ENCODE results near the gene RBM6. TPM values are rescaled to one million over a fixed set of nuclear protein-coding genes. Genes with fewer than 3 reads are reported as not detected.

Gene RBM6
- total and polyA plus RNA-seq, 9 of the 15 experiments (the other 6 are each of a cell fraction or from before 2014, with no cell fraction given) = 19.9 to 82.2 (median 57.8) TPM

DNA sequence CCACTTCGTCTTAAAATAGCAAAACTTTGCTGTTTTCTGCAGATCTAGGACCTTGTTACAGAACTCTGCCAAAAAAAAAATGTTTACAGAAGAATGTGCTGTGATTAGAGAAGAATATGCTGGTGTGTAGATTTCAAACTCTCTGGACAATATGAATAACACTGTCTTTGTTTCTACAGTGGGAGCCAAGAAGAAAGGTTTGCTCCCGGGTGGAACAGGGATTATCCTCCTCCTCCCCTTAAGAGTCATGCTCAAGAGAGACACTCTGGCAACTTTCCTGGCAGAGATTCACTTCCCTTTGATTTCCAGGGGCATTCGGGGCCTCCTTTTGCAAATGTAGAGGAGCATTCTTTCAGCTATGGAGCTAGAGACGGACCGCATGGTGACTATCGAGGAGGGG lies 27.3 kb downstream of the RBM6 start (continued):
- TF ChIP-seq, protein P1, sequence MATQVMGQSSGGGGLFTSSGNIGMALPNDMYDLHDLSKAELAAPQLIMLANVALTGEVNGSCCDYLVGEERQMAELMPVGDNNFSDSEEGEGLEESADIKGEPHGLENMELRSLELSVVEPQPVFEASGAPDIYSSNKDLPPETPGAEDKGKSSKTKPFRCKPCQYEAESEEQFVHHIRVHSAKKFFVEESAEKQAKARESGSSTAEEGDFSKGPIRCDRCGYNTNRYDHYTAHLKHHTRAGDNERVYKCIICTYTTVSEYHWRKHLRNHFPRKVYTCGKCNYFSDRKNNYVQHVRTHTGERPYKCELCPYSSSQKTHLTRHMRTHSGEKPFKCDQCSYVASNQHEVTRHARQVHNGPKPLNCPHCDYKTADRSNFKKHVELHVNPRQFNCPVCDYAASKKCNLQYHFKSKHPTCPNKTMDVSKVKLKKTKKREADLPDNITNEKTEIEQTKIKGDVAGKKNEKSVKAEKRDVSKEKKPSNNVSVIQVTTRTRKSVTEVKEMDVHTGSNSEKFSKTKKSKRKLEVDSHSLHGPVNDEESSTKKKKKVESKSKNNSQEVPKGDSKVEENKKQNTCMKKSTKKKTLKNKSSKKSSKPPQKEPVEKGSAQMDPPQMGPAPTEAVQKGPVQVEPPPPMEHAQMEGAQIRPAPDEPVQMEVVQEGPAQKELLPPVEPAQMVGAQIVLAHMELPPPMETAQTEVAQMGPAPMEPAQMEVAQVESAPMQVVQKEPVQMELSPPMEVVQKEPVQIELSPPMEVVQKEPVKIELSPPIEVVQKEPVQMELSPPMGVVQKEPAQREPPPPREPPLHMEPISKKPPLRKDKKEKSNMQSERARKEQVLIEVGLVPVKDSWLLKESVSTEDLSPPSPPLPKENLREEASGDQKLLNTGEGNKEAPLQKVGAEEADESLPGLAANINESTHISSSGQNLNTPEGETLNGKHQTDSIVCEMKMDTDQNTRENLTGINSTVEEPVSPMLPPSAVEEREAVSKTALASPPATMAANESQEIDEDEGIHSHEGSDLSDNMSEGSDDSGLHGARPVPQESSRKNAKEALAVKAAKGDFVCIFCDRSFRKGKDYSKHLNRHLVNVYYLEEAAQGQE (IDR thresholded peaks at IDR 0.05; ENCODE audit: borderline replicate concordance) = no peak
- TF ChIP-seq, protein P1 (CRISPR knock-in tag; IDR thresholded peaks at IDR 0.05; ENCODE audit: low read depth) = no peak
- no peak for TF ChIP-seq ADNP (tag; IDR thresholded peaks at IDR 0.05)
- no peak for TF ChIP-seq NCOA4 (IDR thresholded peaks at IDR 0.05; ENCODE audit: partially characterized antibody)
- TF ChIP-seq, protein P2, sequence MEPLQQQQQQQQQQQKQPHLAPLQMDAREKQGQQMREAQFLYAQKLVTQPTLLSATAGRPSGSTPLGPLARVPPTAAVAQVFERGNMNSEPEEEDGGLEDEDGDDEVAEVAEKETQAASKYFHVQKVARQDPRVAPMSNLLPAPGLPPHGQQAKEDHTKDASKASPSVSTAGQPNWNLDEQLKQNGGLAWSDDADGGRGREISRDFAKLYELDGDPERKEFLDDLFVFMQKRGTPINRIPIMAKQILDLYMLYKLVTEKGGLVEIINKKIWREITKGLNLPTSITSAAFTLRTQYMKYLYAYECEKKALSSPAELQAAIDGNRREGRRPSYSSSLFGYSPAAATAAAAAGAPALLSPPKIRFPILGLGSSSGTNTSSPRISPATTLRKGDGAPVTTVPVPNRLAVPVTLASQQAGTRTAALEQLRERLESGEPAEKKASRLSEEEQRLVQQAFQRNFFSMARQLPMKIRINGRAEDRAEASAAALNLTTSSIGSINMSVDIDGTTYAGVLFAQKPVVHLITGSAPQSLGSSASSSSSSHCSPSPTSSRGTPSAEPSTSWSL (CRISPR knock-in tag; IDR thresholded peaks at IDR 0.05; ENCODE audit: borderline replicate concordance) = no peak
- TF ChIP-seq ZNF311 (CRISPR knock-in tag; IDR thresholded peaks at IDR 0.05) = no peak
- TF ChIP-seq, protein P3, sequence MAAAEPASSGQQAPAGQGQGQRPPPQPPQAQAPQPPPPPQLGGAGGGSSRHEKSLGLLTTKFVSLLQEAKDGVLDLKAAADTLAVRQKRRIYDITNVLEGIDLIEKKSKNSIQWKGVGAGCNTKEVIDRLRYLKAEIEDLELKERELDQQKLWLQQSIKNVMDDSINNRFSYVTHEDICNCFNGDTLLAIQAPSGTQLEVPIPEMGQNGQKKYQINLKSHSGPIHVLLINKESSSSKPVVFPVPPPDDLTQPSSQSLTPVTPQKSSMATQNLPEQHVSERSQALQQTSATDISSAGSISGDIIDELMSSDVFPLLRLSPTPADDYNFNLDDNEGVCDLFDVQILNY (CRISPR knock-in tag; IDR thresholded peaks at IDR 0.05) = no peak
- TF ChIP-seq CEBPG (CRISPR knock-in tag; IDR thresholded peaks at IDR 0.05) = no peak
- TF ChIP-seq CEBPG (tag; conservative IDR thresholded peaks at IDR 0.05 in 1 of 2, IDR thresholded peaks at IDR 0.05 in 1 of 2) = no peak
- no peak for TF ChIP-seq EZH2 (IDR thresholded peaks at IDR 0.05; ENCODE audit: borderline replicate concordance, low read depth, low read length)
- TF ChIP-seq, protein P4, sequence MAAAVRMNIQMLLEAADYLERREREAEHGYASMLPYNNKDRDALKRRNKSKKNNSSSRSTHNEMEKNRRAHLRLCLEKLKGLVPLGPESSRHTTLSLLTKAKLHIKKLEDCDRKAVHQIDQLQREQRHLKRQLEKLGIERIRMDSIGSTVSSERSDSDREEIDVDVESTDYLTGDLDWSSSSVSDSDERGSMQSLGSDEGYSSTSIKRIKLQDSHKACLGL (CRISPR knock-in tag; IDR thresholded peaks at IDR 0.05; ENCODE audit: borderline replicate concordance, poor library complexity, severe bottlenecking) = no peak
- TF ChIP-seq SETDB1 (IDR thresholded peaks at IDR 0.05; ENCODE audit: low read length) = no peak
- TF ChIP-seq, protein P5, sequence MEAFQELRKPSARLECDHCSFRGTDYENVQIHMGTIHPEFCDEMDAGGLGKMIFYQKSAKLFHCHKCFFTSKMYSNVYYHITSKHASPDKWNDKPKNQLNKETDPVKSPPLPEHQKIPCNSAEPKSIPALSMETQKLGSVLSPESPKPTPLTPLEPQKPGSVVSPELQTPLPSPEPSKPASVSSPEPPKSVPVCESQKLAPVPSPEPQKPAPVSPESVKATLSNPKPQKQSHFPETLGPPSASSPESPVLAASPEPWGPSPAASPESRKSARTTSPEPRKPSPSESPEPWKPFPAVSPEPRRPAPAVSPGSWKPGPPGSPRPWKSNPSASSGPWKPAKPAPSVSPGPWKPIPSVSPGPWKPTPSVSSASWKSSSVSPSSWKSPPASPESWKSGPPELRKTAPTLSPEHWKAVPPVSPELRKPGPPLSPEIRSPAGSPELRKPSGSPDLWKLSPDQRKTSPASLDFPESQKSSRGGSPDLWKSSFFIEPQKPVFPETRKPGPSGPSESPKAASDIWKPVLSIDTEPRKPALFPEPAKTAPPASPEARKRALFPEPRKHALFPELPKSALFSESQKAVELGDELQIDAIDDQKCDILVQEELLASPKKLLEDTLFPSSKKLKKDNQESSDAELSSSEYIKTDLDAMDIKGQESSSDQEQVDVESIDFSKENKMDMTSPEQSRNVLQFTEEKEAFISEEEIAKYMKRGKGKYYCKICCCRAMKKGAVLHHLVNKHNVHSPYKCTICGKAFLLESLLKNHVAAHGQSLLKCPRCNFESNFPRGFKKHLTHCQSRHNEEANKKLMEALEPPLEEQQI (IDR thresholded peaks at IDR 0.05) = no peak
- no peak for TF ChIP-seq ZNF232 (CRISPR knock-in tag; IDR thresholded peaks at IDR 0.05)
- no peak for TF ChIP-seq ZC3H8 (IDR thresholded peaks at IDR 0.05)
